Tibial artery (tissue), 4 donors: ENCODE measurements around the gene SRGAP3.

Experiments
- DNase-seq, 2 donors: peaks; one replicate each; pipeline ENCODE4 v3.0.0-alpha.2; 2019
- H3K27ac ChIP-seq, 2 donors: fragments of 200-600 bp; sonication (generic) in 1 of 2; 1 replicate in 1 of 2; 2 replicates in 1 of 2; pipeline ENCODE4 v1.5.1; 2018 to 2019; ENCODE audit warnings: mild to moderate bottlenecking in 1 of 2
- H3K27me3 ChIP-seq, 2 donors: fragments of 200-600 bp; sonication (generic) in 1 of 2; one replicate each; pipeline versions ENCODE4 v1.5.1 to v1.6.0; 2016 to 2019
- H3K36me3 ChIP-seq, 3 donors: fragments of 200-600 bp; sonication (generic) in 2 of 3; one replicate each; pipeline ENCODE4 v1.5.1; 2016 to 2019; ENCODE audit warnings: mild to moderate bottlenecking in 2 of 3
- H3K4me1 ChIP-seq, 4 donors: fragments of 200-600 bp; sonication (generic) in 2 of 4; 1 replicate in 3 of 4; 2 replicates in 1 of 4; pipeline ENCODE4 v1.5.1; 2016 to 2019
- H3K4me3 ChIP-seq, 2 donors: fragments of 200-600 bp; sonication (generic) in 1 of 2; 1 replicate in 1 of 2; 2 replicates in 1 of 2; pipeline ENCODE4 v1.5.1; 2018 to 2019; ENCODE audit warnings: mild to moderate bottlenecking in 2 of 2
- H3K9me3 ChIP-seq, 3 donors: fragments of 200-600 bp; sonication (generic) in 1 of 3; one replicate each; pipeline ENCODE4 v1.5.1; 2016 to 2019
- CTCF ChIP-seq, 2 experiments: fragments of 200-600 bp in 1 of 2; fragments of 450-650 bp in 1 of 2; IDR thresholded peaks; one replicate each; pipeline ENCODE4 v1.5.1; 2017 to 2019; ENCODE audit warnings: antibody characterized with exemption in 2 of 2, mild to moderate bottlenecking in 1 of 2, moderate library complexity in 1 of 2
- intact Hi-C: fragments of 100-400 bp; cut with DNase I; formaldehyde crosslinking; loops from one replicate; pipeline ENCODE4 v1.15.0; 2023; ENCODE audit warnings: low total_unique reads

Gene SRGAP3

GRCh38 chr3:8969241-8969640 lies 280.2 kb downstream of the SRGAP3 start:
- Histone ChIP-seq H3K27me3 (peaks cover 0 to 15% of the 10 kb centered on the region in 2 donors), H3K27ac (no peak overlapping the region), H3K4me1 (peaks cover 0 to 10% (median 0%) of the 10 kb centered on the region in 4 donors), H3K4me3 (no peak overlapping the region), H3K36me3 (no peaks in the 10 kb centered on the region), H3K9me3 (no peaks in the 10 kb centered on the region)
- intact Hi-C loops = no loop called here
- TF ChIP-seq CTCF (IDR thresholded peaks at IDR 0.05) = no peak
- no peak for DNase-seq

GRCh38 chr3:8968375-8968882 lies 281.0 kb downstream of the SRGAP3 start:
- no peak overlapping the region for H3K27ac ChIP-seq
- TF ChIP-seq CTCF (IDR thresholded peaks at IDR 0.05) = no peak
- H3K36me3 ChIP-seq = no peaks in the 10 kb centered on the region
- H3K4me1 ChIP-seq = peaks cover 0 to 10% (median 0%) of the 10 kb centered on the region in 4 donors
- peaks cover 0 to 15% of the 10 kb centered on the region in 2 donors for H3K27me3 ChIP-seq
- H3K9me3 ChIP-seq = no peaks in the 10 kb centered on the region
- intact Hi-C loops = no loop called here
- H3K4me3 ChIP-seq = no peak overlapping the region
- no peak for DNase-seq

GRCh38 chr3:8967553-8967952 lies 281.9 kb downstream of the SRGAP3 start:
- Histone ChIP-seq H3K4me3 (no peak overlapping the region), H3K4me1 (peaks cover 0 to 13% (median 3%) of the 10 kb centered on the region in 4 donors), H3K9me3 (no peaks in the 10 kb centered on the region), H3K27me3 (peaks cover 0 to 15% of the 10 kb centered on the region in 2 donors), H3K36me3 (no peaks in the 10 kb centered on the region), H3K27ac (no peak overlapping the region)
- DNase-seq = no peak
- no peak for TF ChIP-seq CTCF (IDR thresholded peaks at IDR 0.05)
- intact Hi-C loops = no loop called here

GRCh38 chr3:8966820-8967348 lies 282.6 kb downstream of the SRGAP3 start:
- no peak overlapping the region for H3K27ac ChIP-seq
- H3K9me3 ChIP-seq = no peaks in the 10 kb centered on the region
- no peak for DNase-seq
- peaks cover 0 to 16% (median 10%) of the 10 kb centered on the region in 4 donors for H3K4me1 ChIP-seq
- H3K36me3 ChIP-seq = no peaks in the 10 kb centered on the region
- intact Hi-C loops = no loop called here
- no peak overlapping the region for H3K4me3 ChIP-seq
- H3K27me3 ChIP-seq = peaks cover 0 to 15% of the 10 kb centered on the region in 2 donors
- TF ChIP-seq CTCF (IDR thresholded peaks at IDR 0.05) = no peak

- intact Hi-C loops = no loop called here
These were observed 283.2 kb downstream of the SRGAP3 start for GRCh38 chr3:8966150-8966819.

More at GRCh38 chr3:8966150-8966819, 283.2 kb downstream of the SRGAP3 start:
- Histone ChIP-seq H3K4me1 (peaks cover 0 to 15% (median 10%) of the 10 kb centered on the region in 4 donors), H3K9me3 (no peaks in the 10 kb centered on the region), H3K27ac (no peak overlapping the region), H3K36me3 (no peaks in the 10 kb centered on the region), H3K4me3 (no peak overlapping the region), H3K27me3 (peaks cover 0 to 15% of the 10 kb centered on the region in 2 donors)
- DNase-seq = no peak
- TF ChIP-seq CTCF (IDR thresholded peaks at IDR 0.05) = no peak
